Right lobe of liver (tissue), 6 donors: Measurements from ENCODE around the gene BAIAP2L2. TPM values are rescaled to one million over a fixed set of nuclear protein-coding genes. Genes with fewer than 3 reads are reported as not detected.

Experiments
- ATAC-seq, 4 donors: fragments of 200-7000 bp; cut with Tn5 transposase; one replicate each; pipeline ENCODE4 v1.9.1; 2020; ENCODE audit warnings: mild to moderate bottlenecking in 4 of 4, moderate library complexity in 4 of 4
- DNase-seq, 3 donors: peaks; one replicate each; pipeline ENCODE4 v3.0.0-alpha.2; 2020
- H3K27ac ChIP-seq, 3 donors: fragments of 200-600 bp; one replicate each; pipeline ENCODE4 v1.8.0; 2022
- H3K27me3 ChIP-seq, 2 donors: fragments of 200-600 bp; one replicate each; pipeline ENCODE4 v1.8.0; 2022
- H3K36me3 ChIP-seq, 4 donors: fragments of 200-600 bp; sonication (generic) in 1 of 4; one replicate each; pipeline versions ENCODE4 v1.5.1 to v1.8.0; 2017 to 2022; ENCODE audit warnings: control low read depth in 1 of 4
- H3K4me1 ChIP-seq, 4 donors: fragments of 200-600 bp; sonication (generic) in 1 of 4; one replicate each; pipeline versions ENCODE4 v1.5.1 to v1.8.0; 2017 to 2022; ENCODE audit warnings: control low read depth in 1 of 4
- H3K4me3 ChIP-seq, 3 donors: fragments of 200-600 bp; one replicate each; pipeline ENCODE4 v1.8.0; 2022
- H3K9me3 ChIP-seq, 4 donors: fragments of 200-600 bp; sonication (generic) in 1 of 4; one replicate each; pipeline versions ENCODE4 v1.5.1 to v1.8.0; 2017 to 2022; ENCODE audit warnings: control low read depth in 1 of 4
- POLR2A ChIP-seq: fragments of 450-650 bp; IDR thresholded peaks from one replicate; pipeline ENCODE4 v1.6.1; 2017; ENCODE audit warnings: antibody characterized with exemption, mild to moderate bottlenecking
- WGBS: methylation state at CpG from one replicate; pipeline ENCODE4 v1.1.6; 2018; ENCODE audit warnings: low coverage, low lambda C conversion rate; ENCODE audit not compliant: insufficient coverage; ENCODE audit errors: missing lambda C conversion rate; 5-methylcytosine and 5-hydroxymethylcytosine counted together
- intact Hi-C, 2 donors: fragments of 100-400 bp; cut with DNase I; formaldehyde crosslinking; loops; one replicate each; pipeline versions ENCODE4 v1.11.2 to v1.14.1; 2022
- total RNA-seq, 6 experiments: library from RNA; depleted of rRNA in 2 of 6; stranded (reverse); fragments of >200 nt in 2 of 6; fragmentation: NEBNext Ultra II Directional in 3 of 6; extraction: Animal tissue kit (Norgen Biotek cat#: 25700) in 3 of 6; gene quantifications; one replicate each; pipeline versions ENCODE4 v1.1.0 to v1.2.4, GENCODE V29; 2016 to 2023
- TF ChIP-seq, protein P1 (sequence below), 4 donors: fragments of 200-600 bp in 3 of 4; fragments of 450-650 bp in 1 of 4; IDR thresholded peaks; one replicate each; pipeline versions ENCODE4 v1.5.1 to v1.8.0; 2016 to 2022; ENCODE audit warnings: antibody characterized with exemption in 4 of 4, mild to moderate bottlenecking in 2 of 4
- donor health status: DM: no; HTN: yes; CAD: no.
- donor health status: DM: no; HTN: no; CAD: no.
- donor health status: DM: no; HTN: no; CAD: no.
- donor health status: DM: no; HTN: yes; CAD: no.
- donor health status: DM: no; HTN: yes; CAD: no.

The BAIAP2L2 gene
- total RNA-seq, 6 experiments from 2014 or later, result 0.79 to 5.0 (median 1.4) TPM

DNA sequence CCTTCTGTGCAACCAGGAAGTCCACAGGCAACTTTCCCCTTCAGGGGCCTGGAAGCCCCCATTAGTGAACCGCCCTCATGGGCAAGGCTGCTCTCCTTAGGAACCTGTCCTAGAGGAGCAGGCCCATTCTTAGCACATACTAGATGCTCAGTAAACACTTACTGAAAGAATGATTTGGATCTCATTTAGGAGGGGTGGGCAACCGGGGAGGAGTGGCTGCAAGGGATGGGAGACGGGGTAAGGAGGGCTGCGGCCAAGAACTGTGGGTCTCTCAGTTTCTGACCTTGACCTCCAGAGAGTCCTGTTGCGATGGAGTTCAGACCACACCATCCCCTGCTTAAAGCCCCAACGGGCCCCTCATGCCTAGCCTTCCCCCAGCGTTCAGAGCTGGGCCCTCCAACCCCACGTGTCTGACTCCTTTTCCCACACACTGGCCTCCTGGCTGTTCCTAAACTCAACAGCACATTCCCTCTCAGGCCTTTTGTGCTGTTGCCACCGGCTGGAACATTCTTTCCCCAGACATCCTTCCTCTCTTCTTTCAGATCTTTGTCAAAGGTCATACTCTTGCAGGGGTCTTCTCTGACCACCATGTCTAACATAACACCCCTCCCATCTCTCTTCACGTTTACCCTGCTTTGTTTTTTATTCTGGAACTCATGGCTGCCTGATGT lies 74.0 kb downstream of the BAIAP2L2 start:
- ATAC-seq, result no peak
- DNase-seq, result no peak
- H3K9me3 ChIP-seq, result no peaks in the 10 kb centered on the region
- no peaks in the 10 kb centered on the region for H3K27me3 ChIP-seq
- intact Hi-C loops, result no loop called here
- no peaks in the 10 kb centered on the region for H3K36me3 ChIP-seq
- WGBS, result 65% methylated on average over 4 of the region's 10 CpGs
- H3K4me3 ChIP-seq, result no peak overlapping the region
- no peak for TF ChIP-seq POLR2A
- TF ChIP-seq, protein P1, sequence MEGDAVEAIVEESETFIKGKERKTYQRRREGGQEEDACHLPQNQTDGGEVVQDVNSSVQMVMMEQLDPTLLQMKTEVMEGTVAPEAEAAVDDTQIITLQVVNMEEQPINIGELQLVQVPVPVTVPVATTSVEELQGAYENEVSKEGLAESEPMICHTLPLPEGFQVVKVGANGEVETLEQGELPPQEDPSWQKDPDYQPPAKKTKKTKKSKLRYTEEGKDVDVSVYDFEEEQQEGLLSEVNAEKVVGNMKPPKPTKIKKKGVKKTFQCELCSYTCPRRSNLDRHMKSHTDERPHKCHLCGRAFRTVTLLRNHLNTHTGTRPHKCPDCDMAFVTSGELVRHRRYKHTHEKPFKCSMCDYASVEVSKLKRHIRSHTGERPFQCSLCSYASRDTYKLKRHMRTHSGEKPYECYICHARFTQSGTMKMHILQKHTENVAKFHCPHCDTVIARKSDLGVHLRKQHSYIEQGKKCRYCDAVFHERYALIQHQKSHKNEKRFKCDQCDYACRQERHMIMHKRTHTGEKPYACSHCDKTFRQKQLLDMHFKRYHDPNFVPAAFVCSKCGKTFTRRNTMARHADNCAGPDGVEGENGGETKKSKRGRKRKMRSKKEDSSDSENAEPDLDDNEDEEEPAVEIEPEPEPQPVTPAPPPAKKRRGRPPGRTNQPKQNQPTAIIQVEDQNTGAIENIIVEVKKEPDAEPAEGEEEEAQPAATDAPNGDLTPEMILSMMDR (IDR thresholded peaks at IDR 0.05), result no peak
- H3K27ac ChIP-seq, result no peak overlapping the region
- no peaks in the 10 kb centered on the region for H3K4me1 ChIP-seq

DNA sequence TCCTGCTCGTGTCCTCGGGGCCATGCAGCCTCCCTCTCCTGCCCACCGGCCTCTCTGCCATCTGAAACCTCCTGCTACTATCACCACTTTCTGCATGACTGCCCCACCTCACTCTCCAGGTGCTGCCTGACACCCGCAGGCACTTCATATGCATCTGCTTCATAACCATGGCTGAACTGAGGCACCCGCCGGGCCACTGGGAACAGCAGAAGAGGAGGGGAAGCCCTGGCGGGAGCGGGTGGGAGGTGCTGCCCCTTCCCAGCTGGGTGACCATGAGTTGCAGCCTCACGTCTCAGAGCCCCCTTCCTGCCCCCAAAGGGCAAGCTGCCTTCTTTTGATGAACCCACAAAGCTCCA lies 75.0 kb downstream of the BAIAP2L2 start:
- intact Hi-C loops, result no loop called here
- Histone ChIP-seq H3K36me3 (no peaks in the 10 kb centered on the region), H3K27ac (no peak overlapping the region), H3K9me3 (no peaks in the 10 kb centered on the region), H3K4me1 (no peaks in the 10 kb centered on the region), H3K4me3 (no peak overlapping the region), H3K27me3 (no peaks in the 10 kb centered on the region)
- peak in 1 of 3 donors; percentile 40 for DNase-seq
- WGBS, result 77% methylated on average over 4 of the region's 9 CpGs
- no peak for ATAC-seq
- TF ChIP-seq, protein P1 (IDR thresholded peaks at IDR 0.05), result no peak
- no peak for TF ChIP-seq POLR2A

Other genes with a start within 250 kb of the BAIAP2L2 start
- 10 to 100 TPM in 3 of 6 experiments, 1 to 10 TPM in 3; 6.5 to 19.0 (median 10.3) TPM for gene MICALL1, start 204.4 kb downstream of the BAIAP2L2 start, total RNA-seq
- gene C22orf23, start 157.1 kb downstream of the BAIAP2L2 start, total RNA-seq, result under 1 TPM in 1 of 6 experiments, not detected in 5; 0.40 TPM
- 10 to 100 TPM; 42.4 to 60.5 (median 56.3) TPM for gene POLR2F, start 157.0 kb downstream of the BAIAP2L2 start, total RNA-seq
- gene SOX10, start 126.1 kb downstream of the BAIAP2L2 start, total RNA-seq, result under 1 TPM in 2 of 6 experiments, not detected in 4; 0.24 to 0.29 TPM
- gene PICK1, start 53.3 kb downstream of the BAIAP2L2 start, total RNA-seq, result 10 to 100 TPM; 13.0 to 26.4 (median 20.3) TPM
- not detected for gene SLC16A8, start 26.5 kb downstream of the BAIAP2L2 start, total RNA-seq
- 10 to 100 TPM in 5 of 6 experiments, 1 to 10 TPM in 1; 8.1 to 32.9 (median 19.8) TPM for gene PLA2G6, start 71.1 kb upstream of the BAIAP2L2 start, total RNA-seq
- gene MAFF, start 91.3 kb upstream of the BAIAP2L2 start, total RNA-seq, result 10 to 100 TPM in 3 of 6 experiments, 1 to 10 TPM in 3; 2.6 to 30.6 (median 11.0) TPM
- 10 to 100 TPM in 5 of 6 experiments, 1 to 10 TPM in 1; 7.9 to 42.6 (median 16.9) TPM for gene TMEM184B, start 162.3 kb upstream of the BAIAP2L2 start, total RNA-seq
- gene CSNK1E, start 206.7 kb upstream of the BAIAP2L2 start, total RNA-seq, result 10 to 100 TPM; 19.9 to 41.8 (median 27.4) TPM